Liver (tissue), 3 donors: ENCODE data around the gene SEC24C.
A peak's percentile ranks its signal among the peaks of the same experiment; 100 is the strongest.

Experiments
- RXRA ChIP-seq, 2 donors: IDR thresholded peaks; 2 replicates each; pipeline ENCODE4 v1.6.1; 2017 to 2018; ENCODE audit warnings: antibody characterized with exemption in 2 of 2, mild to moderate bottlenecking in 1 of 2
- YY1 ChIP-seq: IDR thresholded peaks from 2 replicates; pipeline ENCODE4 v1.6.1; 2016; ENCODE audit warnings: antibody characterized with exemption, mild to moderate bottlenecking
- TF ChIP-seq, protein P1 (sequence below): fragments of 150-350 bp; IDR thresholded peaks from 2 replicates; pipeline ENCODE4 v1.5.1; 2017; ENCODE audit warnings: improper control_type of control experiment, low read depth, low read length; ENCODE audit not compliant: missing input control
- TF ChIP-seq, protein P2 (sequence below): IDR thresholded peaks from 2 replicates; pipeline ENCODE4 v1.6.1; 2016; ENCODE audit warnings: antibody characterized with exemption
- TF ChIP-seq, protein P3 (sequence below): IDR thresholded peaks from 2 replicates; pipeline ENCODE4 v1.6.1; 2016; ENCODE audit warnings: antibody characterized with exemption, mild to moderate bottlenecking
- donor health status: healthy.
- donor health status: healthy.

DNA sequence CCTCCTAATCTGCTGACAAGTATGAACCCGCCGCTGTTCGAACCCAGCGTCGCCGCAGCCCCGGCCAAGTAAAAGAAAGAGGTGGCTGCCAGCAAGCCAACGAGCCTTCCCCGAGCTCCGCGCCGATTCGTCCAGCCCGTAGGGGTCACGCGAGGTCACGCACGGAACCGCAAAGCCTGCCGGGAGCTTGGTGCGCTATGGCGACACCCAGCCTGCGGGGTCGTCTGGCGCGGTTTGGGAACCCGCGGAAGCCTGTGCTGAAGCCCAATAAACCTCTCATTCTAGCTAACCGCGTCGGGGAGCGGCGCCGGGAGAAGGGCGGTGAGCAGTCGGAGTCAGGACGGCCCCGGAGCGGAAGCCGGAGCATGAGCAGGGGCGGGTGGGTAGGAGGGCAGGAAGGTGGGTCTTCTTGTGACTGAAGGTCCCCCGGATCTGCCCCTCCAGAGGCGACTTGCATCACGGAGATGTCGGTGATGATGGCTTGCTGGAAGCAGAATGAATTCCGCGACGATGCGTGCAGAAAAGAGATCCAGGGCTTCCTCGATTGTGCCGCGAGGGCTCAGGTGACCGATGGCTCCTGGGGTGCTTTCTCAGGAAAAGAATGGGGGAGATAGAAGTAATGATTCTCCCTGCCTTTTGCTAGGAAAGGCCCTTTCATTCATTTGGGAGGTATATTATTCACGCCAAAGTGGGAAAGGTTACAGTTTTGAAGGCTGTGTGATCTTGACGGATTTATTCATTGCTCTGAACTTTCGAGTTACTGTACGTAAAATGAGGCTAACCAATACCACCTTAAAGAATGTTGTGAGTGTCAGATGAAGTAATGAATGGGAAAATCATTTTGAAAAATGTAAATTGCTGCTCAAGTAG is 37.9 kb downstream of the SEC24C start, which contains the start of gene CHCHD1:
- TF ChIP-seq YY1 (peak; percentile 94), RXRA (IDR thresholded peaks at IDR 0.05) (peak; percentile 82 to 85)
- TF ChIP-seq, protein P1, sequence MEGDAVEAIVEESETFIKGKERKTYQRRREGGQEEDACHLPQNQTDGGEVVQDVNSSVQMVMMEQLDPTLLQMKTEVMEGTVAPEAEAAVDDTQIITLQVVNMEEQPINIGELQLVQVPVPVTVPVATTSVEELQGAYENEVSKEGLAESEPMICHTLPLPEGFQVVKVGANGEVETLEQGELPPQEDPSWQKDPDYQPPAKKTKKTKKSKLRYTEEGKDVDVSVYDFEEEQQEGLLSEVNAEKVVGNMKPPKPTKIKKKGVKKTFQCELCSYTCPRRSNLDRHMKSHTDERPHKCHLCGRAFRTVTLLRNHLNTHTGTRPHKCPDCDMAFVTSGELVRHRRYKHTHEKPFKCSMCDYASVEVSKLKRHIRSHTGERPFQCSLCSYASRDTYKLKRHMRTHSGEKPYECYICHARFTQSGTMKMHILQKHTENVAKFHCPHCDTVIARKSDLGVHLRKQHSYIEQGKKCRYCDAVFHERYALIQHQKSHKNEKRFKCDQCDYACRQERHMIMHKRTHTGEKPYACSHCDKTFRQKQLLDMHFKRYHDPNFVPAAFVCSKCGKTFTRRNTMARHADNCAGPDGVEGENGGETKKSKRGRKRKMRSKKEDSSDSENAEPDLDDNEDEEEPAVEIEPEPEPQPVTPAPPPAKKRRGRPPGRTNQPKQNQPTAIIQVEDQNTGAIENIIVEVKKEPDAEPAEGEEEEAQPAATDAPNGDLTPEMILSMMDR = no peak
- TF ChIP-seq, protein P2, sequence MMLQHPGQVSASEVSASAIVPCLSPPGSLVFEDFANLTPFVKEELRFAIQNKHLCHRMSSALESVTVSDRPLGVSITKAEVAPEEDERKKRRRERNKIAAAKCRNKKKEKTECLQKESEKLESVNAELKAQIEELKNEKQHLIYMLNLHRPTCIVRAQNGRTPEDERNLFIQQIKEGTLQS = no peak
- TF ChIP-seq, protein P3, sequence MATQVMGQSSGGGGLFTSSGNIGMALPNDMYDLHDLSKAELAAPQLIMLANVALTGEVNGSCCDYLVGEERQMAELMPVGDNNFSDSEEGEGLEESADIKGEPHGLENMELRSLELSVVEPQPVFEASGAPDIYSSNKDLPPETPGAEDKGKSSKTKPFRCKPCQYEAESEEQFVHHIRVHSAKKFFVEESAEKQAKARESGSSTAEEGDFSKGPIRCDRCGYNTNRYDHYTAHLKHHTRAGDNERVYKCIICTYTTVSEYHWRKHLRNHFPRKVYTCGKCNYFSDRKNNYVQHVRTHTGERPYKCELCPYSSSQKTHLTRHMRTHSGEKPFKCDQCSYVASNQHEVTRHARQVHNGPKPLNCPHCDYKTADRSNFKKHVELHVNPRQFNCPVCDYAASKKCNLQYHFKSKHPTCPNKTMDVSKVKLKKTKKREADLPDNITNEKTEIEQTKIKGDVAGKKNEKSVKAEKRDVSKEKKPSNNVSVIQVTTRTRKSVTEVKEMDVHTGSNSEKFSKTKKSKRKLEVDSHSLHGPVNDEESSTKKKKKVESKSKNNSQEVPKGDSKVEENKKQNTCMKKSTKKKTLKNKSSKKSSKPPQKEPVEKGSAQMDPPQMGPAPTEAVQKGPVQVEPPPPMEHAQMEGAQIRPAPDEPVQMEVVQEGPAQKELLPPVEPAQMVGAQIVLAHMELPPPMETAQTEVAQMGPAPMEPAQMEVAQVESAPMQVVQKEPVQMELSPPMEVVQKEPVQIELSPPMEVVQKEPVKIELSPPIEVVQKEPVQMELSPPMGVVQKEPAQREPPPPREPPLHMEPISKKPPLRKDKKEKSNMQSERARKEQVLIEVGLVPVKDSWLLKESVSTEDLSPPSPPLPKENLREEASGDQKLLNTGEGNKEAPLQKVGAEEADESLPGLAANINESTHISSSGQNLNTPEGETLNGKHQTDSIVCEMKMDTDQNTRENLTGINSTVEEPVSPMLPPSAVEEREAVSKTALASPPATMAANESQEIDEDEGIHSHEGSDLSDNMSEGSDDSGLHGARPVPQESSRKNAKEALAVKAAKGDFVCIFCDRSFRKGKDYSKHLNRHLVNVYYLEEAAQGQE = peak; percentile 35
